ENCODE results near the gene ADGRD2.

DNA sequence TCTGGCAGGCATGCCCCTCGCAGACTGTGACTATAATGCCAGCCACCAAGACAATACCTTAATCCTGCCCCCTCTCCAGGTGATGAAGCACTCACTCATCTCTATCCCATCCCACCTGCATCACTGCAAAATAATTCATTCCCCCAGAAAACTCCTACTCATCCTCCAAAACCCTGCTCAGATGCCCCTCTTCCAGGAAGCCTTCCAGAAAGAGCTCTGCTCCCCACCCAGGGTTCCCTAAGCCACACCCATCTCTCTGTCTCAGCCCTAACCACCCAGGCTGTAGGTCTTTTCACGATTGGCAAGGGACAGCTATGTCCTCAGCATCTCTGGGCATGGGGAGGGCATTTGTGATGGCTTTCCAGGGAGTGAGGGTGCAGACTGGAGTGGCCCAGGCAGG is 39.8 kb downstream of the ADGRD2 start:
- TF ChIP-seq, protein P1, sequence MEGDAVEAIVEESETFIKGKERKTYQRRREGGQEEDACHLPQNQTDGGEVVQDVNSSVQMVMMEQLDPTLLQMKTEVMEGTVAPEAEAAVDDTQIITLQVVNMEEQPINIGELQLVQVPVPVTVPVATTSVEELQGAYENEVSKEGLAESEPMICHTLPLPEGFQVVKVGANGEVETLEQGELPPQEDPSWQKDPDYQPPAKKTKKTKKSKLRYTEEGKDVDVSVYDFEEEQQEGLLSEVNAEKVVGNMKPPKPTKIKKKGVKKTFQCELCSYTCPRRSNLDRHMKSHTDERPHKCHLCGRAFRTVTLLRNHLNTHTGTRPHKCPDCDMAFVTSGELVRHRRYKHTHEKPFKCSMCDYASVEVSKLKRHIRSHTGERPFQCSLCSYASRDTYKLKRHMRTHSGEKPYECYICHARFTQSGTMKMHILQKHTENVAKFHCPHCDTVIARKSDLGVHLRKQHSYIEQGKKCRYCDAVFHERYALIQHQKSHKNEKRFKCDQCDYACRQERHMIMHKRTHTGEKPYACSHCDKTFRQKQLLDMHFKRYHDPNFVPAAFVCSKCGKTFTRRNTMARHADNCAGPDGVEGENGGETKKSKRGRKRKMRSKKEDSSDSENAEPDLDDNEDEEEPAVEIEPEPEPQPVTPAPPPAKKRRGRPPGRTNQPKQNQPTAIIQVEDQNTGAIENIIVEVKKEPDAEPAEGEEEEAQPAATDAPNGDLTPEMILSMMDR (IDR thresholded peaks at IDR 0.05; ENCODE audit: low read depth, low read length, poor library complexity, severe bottlenecking), result no peak
- no peak for TF ChIP-seq EZH2phosphoT487 (IDR thresholded peaks at IDR 0.05; ENCODE audit: borderline replicate concordance, low read length)

Measured in DOHH2 (cell line).